Kidney epithelial cell (primary cell): Measurements from ENCODE around the gene MPC2. TPM values are rescaled to one million over a fixed set of nuclear protein-coding genes. Genes with fewer than 3 reads are reported as not detected.

ENCODE experiments used
- DNase-seq: peaks from one replicate; pipeline ENCODE4 v3.0.0-alpha.2; 2010; ENCODE audit warnings: low read depth
- H3K27me3 ChIP-seq: 2 replicates; pipeline ENCODE4 v1.6.0; 2011; ENCODE audit warnings: low read length; ENCODE audit not compliant: control insufficient read depth, insufficient read depth
- H3K36me3 ChIP-seq: 2 replicates; pipeline ENCODE4 v1.5.1; 2011; ENCODE audit warnings: low read length; ENCODE audit not compliant: control insufficient read depth, insufficient read depth
- H3K4me3 ChIP-seq: 2 replicates; pipeline ENCODE4 v1.5.1; 2011; ENCODE audit warnings: low read depth, mild to moderate bottlenecking, control low read depth, low read length
- total RNA-seq: library from RNA; depleted of rRNA; stranded (reverse); fragments of >200 nt; gene quantifications from 2 replicates; pipeline ENCODE4 v1.2.3, GENCODE V29; 2015
- TF ChIP-seq, protein P1 (sequence below): IDR thresholded peaks from 2 replicates; pipeline ENCODE4 v1.5.1; 2011; ENCODE audit warnings: mild to moderate bottlenecking, moderate library complexity, low read length, control low read depth, inconsistent platforms; ENCODE audit not compliant: insufficient read depth, poor library complexity, severe bottlenecking

Gene MPC2
- total RNA-seq, 1 donor from 2014 or later: 15.4 TPM

DNA sequence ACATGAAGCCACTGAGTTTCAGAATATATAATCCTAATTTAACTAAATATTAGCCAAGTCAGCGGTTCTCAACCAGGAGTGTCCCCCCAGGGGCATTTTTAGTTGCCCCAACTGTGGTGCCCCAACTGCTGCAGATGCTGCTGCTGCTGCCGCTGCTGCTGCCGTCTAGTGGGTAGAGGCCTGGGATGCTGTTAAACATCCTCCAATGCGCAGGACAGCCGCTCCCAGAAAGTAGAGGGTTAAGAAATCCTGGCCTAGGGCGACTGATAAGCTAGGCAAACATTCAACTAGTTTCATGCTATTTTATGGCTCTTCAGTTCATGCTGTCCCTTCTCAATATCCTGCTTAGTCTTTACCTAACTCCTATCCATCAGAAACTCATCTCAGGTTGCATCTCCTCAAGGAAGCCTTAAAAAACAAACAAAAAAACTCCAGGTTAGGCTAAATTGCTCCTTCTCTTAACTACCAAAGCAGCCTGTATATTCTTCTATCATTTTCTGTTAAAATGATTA, 10.3 kb downstream of the MPC2 start:
- Histone ChIP-seq H3K4me3 (no peak overlapping the region), H3K27me3 (no peaks in the 10 kb centered on the region), H3K36me3 (no peaks in the 10 kb centered on the region)
- TF ChIP-seq, protein P1, sequence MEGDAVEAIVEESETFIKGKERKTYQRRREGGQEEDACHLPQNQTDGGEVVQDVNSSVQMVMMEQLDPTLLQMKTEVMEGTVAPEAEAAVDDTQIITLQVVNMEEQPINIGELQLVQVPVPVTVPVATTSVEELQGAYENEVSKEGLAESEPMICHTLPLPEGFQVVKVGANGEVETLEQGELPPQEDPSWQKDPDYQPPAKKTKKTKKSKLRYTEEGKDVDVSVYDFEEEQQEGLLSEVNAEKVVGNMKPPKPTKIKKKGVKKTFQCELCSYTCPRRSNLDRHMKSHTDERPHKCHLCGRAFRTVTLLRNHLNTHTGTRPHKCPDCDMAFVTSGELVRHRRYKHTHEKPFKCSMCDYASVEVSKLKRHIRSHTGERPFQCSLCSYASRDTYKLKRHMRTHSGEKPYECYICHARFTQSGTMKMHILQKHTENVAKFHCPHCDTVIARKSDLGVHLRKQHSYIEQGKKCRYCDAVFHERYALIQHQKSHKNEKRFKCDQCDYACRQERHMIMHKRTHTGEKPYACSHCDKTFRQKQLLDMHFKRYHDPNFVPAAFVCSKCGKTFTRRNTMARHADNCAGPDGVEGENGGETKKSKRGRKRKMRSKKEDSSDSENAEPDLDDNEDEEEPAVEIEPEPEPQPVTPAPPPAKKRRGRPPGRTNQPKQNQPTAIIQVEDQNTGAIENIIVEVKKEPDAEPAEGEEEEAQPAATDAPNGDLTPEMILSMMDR: peak; percentile 35
- DNase-seq: no peak

DNA sequence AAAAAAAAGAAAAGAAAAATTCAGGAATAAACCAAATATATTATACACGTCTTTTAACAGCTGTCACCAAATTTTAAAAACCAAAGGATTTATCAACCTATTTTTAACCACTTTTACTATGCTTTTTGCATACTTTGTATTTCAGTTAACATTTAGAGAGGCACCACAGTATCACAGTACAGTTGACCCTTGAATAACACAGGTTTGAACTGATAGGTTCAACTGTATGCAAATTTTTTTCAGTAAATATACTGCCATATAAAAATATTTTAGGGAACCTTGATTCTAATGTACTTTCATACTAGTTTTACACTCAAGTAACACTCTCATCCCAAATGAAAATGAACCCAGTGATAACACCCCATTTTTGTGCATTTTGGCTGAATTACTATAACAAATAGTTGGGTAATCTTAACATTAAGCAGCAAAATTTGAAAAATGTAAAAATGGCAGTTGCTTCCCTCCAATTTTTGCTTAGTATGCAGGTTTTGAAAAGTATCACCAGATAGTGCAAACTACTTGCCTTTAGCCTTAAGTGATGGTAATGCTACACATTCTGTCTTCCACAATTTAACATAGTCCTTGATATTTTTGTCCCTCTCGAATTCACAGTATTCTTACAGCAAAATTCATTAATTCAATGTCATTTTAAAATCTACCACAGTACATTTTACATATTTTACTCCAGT, 12.2 kb downstream of the MPC2 start:
- TF ChIP-seq, protein P1: no peak
- DNase-seq: no peak
- no peak overlapping the region for H3K4me3 ChIP-seq
- no peaks in the 10 kb centered on the region for H3K36me3 ChIP-seq
- H3K27me3 ChIP-seq: no peaks in the 10 kb centered on the region

DNA sequence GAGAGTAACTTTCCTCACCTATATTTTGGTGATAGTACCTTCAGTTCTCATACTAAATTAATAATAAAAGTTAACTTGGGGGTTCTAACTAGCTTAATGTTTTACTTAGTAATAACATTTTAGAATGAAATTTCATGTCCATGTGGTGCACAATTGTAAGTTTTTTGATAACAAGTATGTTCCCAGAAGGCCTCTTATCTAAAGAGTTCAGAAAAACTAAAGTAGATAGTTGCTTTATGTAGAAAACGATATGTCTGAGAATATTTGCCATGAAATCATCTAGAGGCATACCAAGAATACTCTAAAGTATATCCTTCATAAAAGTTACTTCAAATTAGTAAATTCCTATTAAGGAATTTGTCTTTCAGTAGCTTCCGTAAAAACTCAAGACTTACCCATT, 12.8 kb downstream of the MPC2 start:
- no peaks in the 10 kb centered on the region for H3K27me3 ChIP-seq
- TF ChIP-seq, protein P1: no peak
- H3K36me3 ChIP-seq: no peaks in the 10 kb centered on the region
- no peak for DNase-seq
- no peak overlapping the region for H3K4me3 ChIP-seq

DNA sequence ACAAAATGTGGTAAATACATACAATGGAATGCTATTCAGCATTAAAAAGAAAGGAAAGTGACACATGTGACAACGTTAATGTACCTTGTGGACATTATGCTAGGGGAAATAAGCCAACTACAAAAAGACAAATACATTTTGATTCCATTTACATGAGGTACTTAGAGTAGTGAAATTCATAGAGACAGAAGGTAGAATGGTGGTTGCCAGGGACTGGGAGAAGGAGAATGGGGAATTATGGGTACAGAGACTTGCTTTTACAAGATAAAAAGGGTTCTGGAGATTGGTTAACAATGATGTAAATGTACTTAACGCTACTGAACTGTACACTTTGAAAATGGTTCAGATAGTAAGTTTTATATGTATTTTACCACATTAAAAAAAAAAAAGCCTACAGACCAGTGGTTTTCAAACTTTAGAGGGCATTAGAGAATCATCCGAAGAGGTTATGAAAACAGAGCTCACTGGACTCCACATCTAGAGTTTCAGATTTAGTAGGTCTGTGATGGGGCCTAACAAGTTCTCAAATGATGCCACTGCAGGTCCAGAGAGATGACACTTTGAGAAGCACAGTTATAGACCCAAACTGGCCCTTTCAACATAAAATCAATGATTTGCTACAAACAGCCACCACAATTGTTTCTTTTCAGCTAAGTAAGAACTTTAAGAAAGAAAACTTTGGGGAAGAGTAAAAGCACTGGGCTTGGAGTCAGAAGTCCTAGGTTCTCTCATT, 13.4 kb downstream of the MPC2 start:
- no peak for DNase-seq
- Histone ChIP-seq H3K36me3 (no peaks in the 10 kb centered on the region), H3K27me3 (no peaks in the 10 kb centered on the region), H3K4me3 (no peak overlapping the region)
- TF ChIP-seq, protein P1: no peak

DNA sequence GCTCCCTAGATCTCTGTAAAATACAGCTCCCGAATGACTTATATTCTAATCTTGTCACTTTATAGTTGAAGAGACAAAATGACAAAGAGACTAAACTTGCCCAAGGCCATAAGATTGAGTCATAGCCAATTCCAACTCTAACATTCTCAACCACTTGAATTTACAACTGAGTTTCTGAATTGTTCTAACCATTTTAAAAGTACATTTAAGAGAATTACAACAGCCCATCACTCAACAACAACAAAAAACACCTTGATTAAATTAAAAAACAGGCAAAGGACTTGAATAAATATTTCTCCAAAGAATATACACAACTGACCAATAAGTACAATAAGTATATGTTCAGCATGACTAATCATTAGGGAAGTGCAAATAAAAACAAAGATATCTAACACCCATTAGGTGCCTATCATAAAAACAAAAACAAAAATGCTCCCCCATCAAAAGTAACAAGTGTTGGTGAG, 14.2 kb downstream of the MPC2 start:
- TF ChIP-seq, protein P1: no peak
- no peak for DNase-seq

More for the DNA sequence above, 14.2 kb downstream of the MPC2 start:
- H3K27me3 ChIP-seq: no peaks in the 10 kb centered on the region
- H3K36me3 ChIP-seq: no peaks in the 10 kb centered on the region
- H3K4me3 ChIP-seq: no peak overlapping the region
